Fibroblast of lung (primary cell): ENCODE results near the gene EDC3. TPM values are rescaled to one million over a fixed set of nuclear protein-coding genes. Genes with fewer than 3 reads are reported as not detected.

Source experiments
- DNase-seq, 2 donors: peaks; one replicate each; pipeline versions ENCODE4 v3.0.0 to v3.0.0-alpha.2; 2010; ENCODE audit warnings: low read depth in 2 of 2
- H2AFZ ChIP-seq: 2 replicates; pipeline ENCODE4 v1.5.1; 2012; ENCODE audit warnings: low read length, control low read depth, inconsistent platforms
- H3K27ac ChIP-seq: 2 replicates; pipeline ENCODE4 v1.5.1; 2011; ENCODE audit warnings: low read length, control low read depth; ENCODE audit not compliant: insufficient read depth
- H3K27me3 ChIP-seq: 2 replicates; pipeline ENCODE4 v1.5.1; 2011; ENCODE audit warnings: mild to moderate bottlenecking, low read length; ENCODE audit not compliant: control insufficient read depth, insufficient read depth
- H3K36me3 ChIP-seq: 2 replicates; pipeline ENCODE4 v1.5.1; 2011; ENCODE audit warnings: low read length; ENCODE audit not compliant: control insufficient read depth, insufficient read depth
- H3K4me1 ChIP-seq: 2 replicates; pipeline ENCODE4 v1.5.1; 2011; ENCODE audit warnings: low read length; ENCODE audit not compliant: control insufficient read depth, insufficient read depth; ENCODE audit errors: extremely low read depth
- H3K4me2 ChIP-seq: 2 replicates; pipeline ENCODE4 v1.5.1; 2011; ENCODE audit warnings: low read length, control low read depth; ENCODE audit not compliant: insufficient read depth; ENCODE audit errors: extremely low read depth
- H3K4me3 ChIP-seq, 4 experiments: fragments of 200-600 bp in 1 of 4; sonication (generic) in 1 of 4; replicated peaks in 1 of 4; 2 replicates each; pipeline ENCODE4 v1.5.1; 2011 to 2016; ENCODE audit warnings: low read length in 4 of 4, low read depth in 3 of 4, mild to moderate bottlenecking in 3 of 4, control low read depth in 2 of 4, inconsistent platforms in 1 of 4, mixed read lengths in 1 of 4; ENCODE audit not compliant: insufficient read depth in 1 of 4; ENCODE audit errors: control extremely low read depth in 1 of 4
- H3K79me2 ChIP-seq: 2 replicates; pipeline ENCODE4 v1.5.1; 2012; ENCODE audit warnings: mild to moderate bottlenecking, low read length, inconsistent platforms; ENCODE audit not compliant: control insufficient read depth, insufficient read depth
- H3K9ac ChIP-seq: 2 replicates; pipeline ENCODE4 v1.5.1; 2011; ENCODE audit warnings: mild to moderate bottlenecking, low read length, control low read depth; ENCODE audit not compliant: insufficient read depth
- H3K9me3 ChIP-seq: 2 replicates; pipeline ENCODE4 v1.5.1; 2012; ENCODE audit warnings: low read depth, low read length; ENCODE audit not compliant: control insufficient read depth, insufficient read depth
- H4K20me1 ChIP-seq: 2 replicates; pipeline ENCODE4 v1.5.1; 2011; ENCODE audit warnings: low read length; ENCODE audit not compliant: control insufficient read depth, insufficient read depth; ENCODE audit errors: extremely low read depth
- CTCF ChIP-seq, 2 donors: IDR thresholded peaks in 1 of 2; conservative IDR thresholded peaks in 1 of 2; 1 replicate in 1 of 2; 2 replicates in 1 of 2; pipeline ENCODE4 v1.5.1; 2011 to 2012; ENCODE audit warnings: low read length in 2 of 2, control low read depth in 1 of 2, inconsistent platforms in 1 of 2, low read depth in 1 of 2, mild to moderate bottlenecking in 1 of 2
- EZH2 ChIP-seq: IDR thresholded peaks from 2 replicates; pipeline ENCODE4 v1.5.1; 2012; ENCODE audit warnings: low read length, control low read depth, mild to moderate bottlenecking; ENCODE audit errors: missing control alignments
- polyA plus RNA-seq, 2 donors: library from polyadenylated mRNA; depleted of rRNA in 1 of 2; stranded (reverse) in 1 of 2; unstranded in 1 of 2; fragments of >200 nt; gene quantifications; 2 replicates each; pipeline ENCODE4 v1.2.1, GENCODE V29; 2011 to 2012; ENCODE audit warnings: missing spikeins in 1 of 2
- total RNA-seq: library from RNA; depleted of rRNA; stranded (reverse); fragments of >200 nt; gene quantifications from 2 replicates; pipeline ENCODE4 v1.2.1, GENCODE V29; 2014

EDC3 gene
- total and polyA plus RNA-seq, 2 donors (not counting 1 experiment from before 2014, with no cell fraction given) = 8.9 to 25.8 TPM

- no peak for TF ChIP-seq EZH2
- TF ChIP-seq CTCF (conservative IDR thresholded peaks at IDR 0.05 in 1 of 2, IDR thresholded peaks at IDR 0.05 in 1 of 2; ENCODE audit: low read depth in 1 of 2, low read length in 2 of 2) = no peak
- peak within 1 kb of the TSS; percentile 50 for H2AFZ ChIP-seq
- peaks cover 49% of the 10 kb centered on the region for H3K79me2 ChIP-seq
- H3K9me3 ChIP-seq = no peaks in the 10 kb centered on the region
- peak within 1 kb of the TSS; percentile 95 for H3K27ac ChIP-seq
- peaks cover 5% of the 10 kb centered on the region for H3K4me1 ChIP-seq
- H3K4me3 ChIP-seq = peak within 1 kb of the TSS; percentile 86 to 100 (median 96)
- peak within 1 kb of the TSS; percentile 97 for H3K9ac ChIP-seq
- H3K27me3 ChIP-seq = peaks cover 17% of the 10 kb centered on the region
- peak; percentile 88 to 93 for DNase-seq
- H3K4me2 ChIP-seq = peak within 1 kb of the TSS; percentile 95
- H4K20me1 ChIP-seq = peaks cover 5% of the 10 kb centered on the region
- peaks cover 11% of the 10 kb centered on the region for H3K36me3 ChIP-seq
Observed at GRCh38 chr15:74615508-74616365, 80.1 kb downstream of the EDC3 start, which contains the start of gene CLK3. TSS of gene CLK3 (plus strand) at chr15:74615836. CDS start at chr15:74619197, 3,361 bp downstream.

- H3K27ac ChIP-seq = peak overlapping the region; percentile 95
- peaks cover 5% of the 10 kb centered on the region for H3K4me1 ChIP-seq
- DNase-seq = peak; percentile 65 to 67
- no peaks in the 10 kb centered on the region for H3K9me3 ChIP-seq
- peak overlapping the region; percentile 50 for H2AFZ ChIP-seq
- H3K4me3 ChIP-seq = peak overlapping the region; percentile 80 to 100 (median 96)
- H3K4me2 ChIP-seq = peak overlapping the region; percentile 86
- TF ChIP-seq EZH2 (no peak), CTCF (conservative IDR thresholded peaks at IDR 0.05 in 1 of 2, IDR thresholded peaks at IDR 0.05 in 1 of 2; ENCODE audit: low read depth in 1 of 2, low read length in 2 of 2) (no peak)
- H4K20me1 ChIP-seq = peaks cover 5% of the 10 kb centered on the region
- H3K9ac ChIP-seq = peak overlapping the region; percentile 97
- peaks cover 42% of the 10 kb centered on the region for H3K79me2 ChIP-seq
- H3K36me3 ChIP-seq = peaks cover 8% of the 10 kb centered on the region
- H3K27me3 ChIP-seq = peaks cover 17% of the 10 kb centered on the region
Observed at GRCh38 chr15:74614744-74615507, 80.9 kb downstream of the EDC3 start.
